MM.1S (cell line): ENCODE measurements around the gene PROP1.

Experiments
- DNase-seq: peaks from one replicate; pipeline ENCODE4 v3.0.0-alpha.2; 2015
- H2AFZ ChIP-seq: fragments of 300-600 bp; sonication (generic); 2 replicates; pipeline ENCODE4 v1.6.0; 2016; ENCODE audit warnings: antibody characterized with exemption, low read length
- H3F3A ChIP-seq: fragments of 300-600 bp; sonication (generic); 2 replicates; pipeline ENCODE4 v1.6.1; 2016; ENCODE audit warnings: mild to moderate bottlenecking, antibody characterized with exemption, low read length, moderate library complexity, mixed read lengths; ENCODE audit not compliant: insufficient read depth
- H3K27ac ChIP-seq: fragments of 300-600 bp; sonication (generic); 2 replicates; pipeline ENCODE4 v1.5.1; 2016; ENCODE audit warnings: mild to moderate bottlenecking, low read length
- H3K27me3 ChIP-seq: fragments of 300-600 bp; sonication (generic); replicated peaks from 2 replicates; pipeline ENCODE4 v1.6.0; 2016; ENCODE audit warnings: low read length; ENCODE audit not compliant: insufficient read depth
- H3K36me3 ChIP-seq: fragments of 300-600 bp; sonication (generic); replicated peaks from 2 replicates; pipeline ENCODE4 v1.6.1; 2016; ENCODE audit warnings: mild to moderate bottlenecking, low read length, mixed read lengths; ENCODE audit not compliant: insufficient read depth
- H3K4me1 ChIP-seq: fragments of 300-600 bp; sonication (generic); 2 replicates; pipeline ENCODE4 v1.6.1; 2016; ENCODE audit warnings: low read length, mixed read lengths
- H3K4me2 ChIP-seq: fragments of 300-600 bp; sonication (generic); 2 replicates; pipeline ENCODE4 v1.6.0; 2016; ENCODE audit warnings: low read depth, low read length
- H3K4me3 ChIP-seq: fragments of 300-600 bp; sonication (generic); 2 replicates; pipeline ENCODE4 v1.5.1; 2016; ENCODE audit warnings: low read length, mixed read lengths
- H3K79me2 ChIP-seq: fragments of 300-600 bp; sonication (generic); 2 replicates; pipeline ENCODE4 v1.6.1; 2016; ENCODE audit warnings: mixed run types, low read length, mixed read lengths
- H3K9ac ChIP-seq: fragments of 300-600 bp; sonication (generic); 2 replicates; pipeline ENCODE4 v1.6.1; 2016; ENCODE audit warnings: low read length, mixed read lengths
- H3K9me2 ChIP-seq: fragments of 300-600 bp; sonication (generic); replicated peaks from 2 replicates; pipeline ENCODE4 v1.6.1; 2016; ENCODE audit warnings: mild to moderate bottlenecking, low read length, mixed read lengths; ENCODE audit not compliant: insufficient read depth
- H3K9me3 ChIP-seq: fragments of 300-600 bp; sonication (generic); replicated peaks from 2 replicates; pipeline ENCODE4 v1.6.1; 2016; ENCODE audit warnings: mild to moderate bottlenecking, low read length, mixed read lengths; ENCODE audit not compliant: insufficient read depth
- H4K20me1 ChIP-seq: fragments of 300-600 bp; sonication (generic); 2 replicates; pipeline ENCODE4 v1.6.1; 2016; ENCODE audit warnings: mild to moderate bottlenecking, low read length, moderate library complexity, mixed read lengths; ENCODE audit not compliant: insufficient read depth
- EZH2 ChIP-seq: fragments of 300-600 bp; sonication (generic); optimal IDR thresholded peaks from 2 replicates; pipeline ENCODE3; 2017; ENCODE audit warnings: low read depth, mild to moderate bottlenecking, antibody characterized with exemption, low read length, mixed read lengths
- EZH2phosphoT487 ChIP-seq: fragments of 300-600 bp; sonication (generic); IDR thresholded peaks from 2 replicates; pipeline ENCODE4 v1.6.1; 2018; ENCODE audit warnings: antibody characterized with exemption, low read length
- TF ChIP-seq, protein P1 (sequence below): fragments of 300-600 bp; sonication (generic); IDR thresholded peaks from 2 replicates; pipeline ENCODE4 v1.5.1; 2016; ENCODE audit warnings: antibody characterized with exemption, low read length, mixed read lengths

The PROP1 gene

DNA sequence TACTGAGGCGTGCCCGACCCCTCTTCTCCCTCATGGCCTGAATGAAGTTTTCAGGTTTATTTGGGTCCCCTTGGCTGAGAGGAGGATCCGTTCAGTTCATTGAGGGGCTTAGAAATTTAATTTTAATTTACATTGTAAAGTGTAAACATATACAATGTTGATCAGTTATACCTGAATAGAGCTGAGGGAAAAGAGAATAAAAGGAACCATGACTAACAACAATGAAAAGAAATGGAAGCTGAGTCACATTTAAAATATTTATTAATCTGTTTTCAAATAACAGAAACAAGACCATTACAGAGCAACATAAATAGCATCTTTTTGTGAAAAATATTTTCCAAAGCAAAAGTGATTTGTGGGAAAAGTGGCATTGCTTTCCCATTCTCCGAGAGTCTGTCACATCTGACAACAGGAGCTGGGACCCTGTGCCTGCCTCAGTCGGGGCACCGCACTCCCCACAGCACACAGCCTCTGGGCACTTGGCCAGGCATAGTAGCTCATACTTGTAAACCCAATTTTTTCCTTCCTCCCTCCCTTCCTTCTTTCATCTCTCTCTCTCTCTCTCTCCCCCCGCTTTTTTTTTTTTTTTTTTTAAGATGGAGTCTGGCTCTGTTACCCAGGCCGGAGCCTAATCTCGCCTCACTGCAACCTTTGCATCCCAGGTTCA is 28.7 kb downstream of the PROP1 start:
- Histone ChIP-seq H3K4me2 (no peak overlapping the region), H3K9me3 (no peaks in the 10 kb centered on the region), H3F3A (no peaks in the 10 kb centered on the region), H3K4me1 (no peaks in the 10 kb centered on the region), H3K9ac (no peak overlapping the region), H2AFZ (no peak overlapping the region), H4K20me1 (no peaks in the 10 kb centered on the region), H3K4me3 (no peak overlapping the region), H3K9me2 (no peaks in the 10 kb centered on the region), H3K27me3 (no peaks in the 10 kb centered on the region), H3K79me2 (no peaks in the 10 kb centered on the region), H3K36me3 (no peaks in the 10 kb centered on the region), H3K27ac (no peak overlapping the region)
- TF ChIP-seq EZH2 (no peak), EZH2phosphoT487 (no peak)
- TF ChIP-seq, protein P1, sequence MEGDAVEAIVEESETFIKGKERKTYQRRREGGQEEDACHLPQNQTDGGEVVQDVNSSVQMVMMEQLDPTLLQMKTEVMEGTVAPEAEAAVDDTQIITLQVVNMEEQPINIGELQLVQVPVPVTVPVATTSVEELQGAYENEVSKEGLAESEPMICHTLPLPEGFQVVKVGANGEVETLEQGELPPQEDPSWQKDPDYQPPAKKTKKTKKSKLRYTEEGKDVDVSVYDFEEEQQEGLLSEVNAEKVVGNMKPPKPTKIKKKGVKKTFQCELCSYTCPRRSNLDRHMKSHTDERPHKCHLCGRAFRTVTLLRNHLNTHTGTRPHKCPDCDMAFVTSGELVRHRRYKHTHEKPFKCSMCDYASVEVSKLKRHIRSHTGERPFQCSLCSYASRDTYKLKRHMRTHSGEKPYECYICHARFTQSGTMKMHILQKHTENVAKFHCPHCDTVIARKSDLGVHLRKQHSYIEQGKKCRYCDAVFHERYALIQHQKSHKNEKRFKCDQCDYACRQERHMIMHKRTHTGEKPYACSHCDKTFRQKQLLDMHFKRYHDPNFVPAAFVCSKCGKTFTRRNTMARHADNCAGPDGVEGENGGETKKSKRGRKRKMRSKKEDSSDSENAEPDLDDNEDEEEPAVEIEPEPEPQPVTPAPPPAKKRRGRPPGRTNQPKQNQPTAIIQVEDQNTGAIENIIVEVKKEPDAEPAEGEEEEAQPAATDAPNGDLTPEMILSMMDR = no peak
- no peak for DNase-seq

DNA sequence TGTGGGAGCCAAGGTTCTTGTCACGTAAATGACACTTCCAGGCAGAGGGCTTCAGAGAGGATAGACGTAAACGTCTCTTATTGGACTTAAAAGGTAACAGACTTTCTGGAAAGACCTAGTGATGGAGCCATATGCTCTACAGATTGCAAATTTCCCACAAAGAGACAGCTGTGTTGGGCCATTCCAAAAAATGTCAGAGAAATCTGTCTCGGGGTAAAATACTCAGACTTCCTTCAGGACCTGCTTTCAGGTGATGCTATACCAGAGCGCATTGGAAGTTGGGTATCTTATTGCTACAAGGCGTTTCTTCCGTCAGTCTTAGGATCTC is 29.2 kb downstream of the PROP1 start:
- H3K9me3 ChIP-seq = no peaks in the 10 kb centered on the region
- H2AFZ ChIP-seq = no peak overlapping the region
- no peak overlapping the region for H3K9ac ChIP-seq
- no peak overlapping the region for H3K27ac ChIP-seq
- H3K9me2 ChIP-seq = no peaks in the 10 kb centered on the region
- no peak overlapping the region for H3K4me2 ChIP-seq
- H3K79me2 ChIP-seq = no peaks in the 10 kb centered on the region
- no peaks in the 10 kb centered on the region for H3K4me1 ChIP-seq
- no peaks in the 10 kb centered on the region for H3K27me3 ChIP-seq
- H3K4me3 ChIP-seq = no peak overlapping the region
- no peaks in the 10 kb centered on the region for H3F3A ChIP-seq
- H4K20me1 ChIP-seq = no peaks in the 10 kb centered on the region
- H3K36me3 ChIP-seq = no peaks in the 10 kb centered on the region
- no peak for DNase-seq
- TF ChIP-seq EZH2phosphoT487 = no peak
- TF ChIP-seq, protein P1 = no peak
- TF ChIP-seq EZH2 = no peak

DNA sequence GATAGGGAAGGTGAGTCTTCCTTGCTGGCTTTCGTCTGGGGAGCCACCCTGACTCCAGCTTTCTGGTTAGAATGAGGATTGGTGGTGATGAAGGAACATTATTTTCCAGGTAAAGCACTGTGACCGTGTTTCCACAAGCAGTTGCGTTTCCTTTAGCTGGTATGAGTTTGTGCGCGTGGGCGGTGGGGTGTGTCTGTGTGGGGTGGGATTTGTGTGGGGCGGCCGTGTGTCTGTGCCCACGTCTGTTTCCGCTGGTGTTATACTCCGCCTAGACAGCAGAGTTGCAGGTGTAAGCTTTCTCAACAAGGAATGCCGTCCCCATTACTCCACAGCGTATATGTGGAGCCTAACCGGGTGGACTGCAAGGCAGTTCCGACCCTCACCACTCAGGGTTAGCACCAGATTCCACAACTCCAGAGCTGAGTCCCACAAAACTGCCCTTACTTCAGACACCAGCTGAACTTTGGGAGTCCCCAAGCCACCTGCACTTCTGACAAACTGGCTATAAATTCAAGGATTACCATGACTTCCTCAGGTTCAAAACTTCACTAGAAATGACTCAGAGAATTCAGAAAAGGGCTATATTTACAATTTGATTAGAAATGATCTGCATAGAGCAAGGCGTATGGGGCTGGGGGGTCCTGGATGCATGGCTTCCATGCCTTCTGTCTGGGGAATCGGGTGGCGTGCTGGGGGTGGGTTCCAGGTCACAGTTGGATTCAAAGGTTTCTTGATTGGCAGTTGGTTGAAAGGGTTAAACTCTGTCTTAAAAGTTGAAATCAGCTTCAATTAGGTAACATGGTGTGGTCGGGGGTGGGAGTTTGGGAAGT is 29.8 kb downstream of the PROP1 start:
- H3K9me3 ChIP-seq = no peaks in the 10 kb centered on the region
- H3K27me3 ChIP-seq = no peaks in the 10 kb centered on the region
- no peak overlapping the region for H3K9ac ChIP-seq
- no peaks in the 10 kb centered on the region for H3K36me3 ChIP-seq
- no peak for DNase-seq
- H3K4me3 ChIP-seq = no peak overlapping the region
- no peaks in the 10 kb centered on the region for H4K20me1 ChIP-seq
- no peak overlapping the region for H3K27ac ChIP-seq
- no peak overlapping the region for H2AFZ ChIP-seq
- no peaks in the 10 kb centered on the region for H3K4me1 ChIP-seq
- H3K79me2 ChIP-seq = no peaks in the 10 kb centered on the region
- H3K9me2 ChIP-seq = no peaks in the 10 kb centered on the region
- TF ChIP-seq, protein P1 = no peak
- TF ChIP-seq EZH2phosphoT487 (no peak), EZH2 (no peak)
- no peaks in the 10 kb centered on the region for H3F3A ChIP-seq
- no peak overlapping the region for H3K4me2 ChIP-seq
